CD4-positive, alpha-beta T cell treated with Interleukin-17A for 4 hours (primary cell): ENCODE data around the gene C10orf143.
"Not testable (repeated sequence)": the region's sequence is repeated elsewhere in the genome, so short reads cannot be mapped to it uniquely, and the experiment has no call there.

Experiments used
- DNase-seq: peaks from one replicate; pipeline ENCODE4 v3.0.0-alpha.2; 2020; ENCODE audit warnings: mixed read lengths

The C10orf143 gene

GRCh38 chr10:130027716-130028464, 82.7 kb downstream of the C10orf143 start:
- DNase-seq, result no peak

GRCh38 chr10:130026670-130027456, 83.8 kb downstream of the C10orf143 start:
- DNase-seq, result no peak

GRCh38 chr10:130025811-130026485, 84.7 kb downstream of the C10orf143 start:
- DNase-seq, result no peak

- no peak for DNase-seq
Measured at GRCh38 chr10:130025326-130025725, 85.3 kb downstream of the C10orf143 start.

GRCh38 chr10:130024779-130025325, 85.8 kb downstream of the C10orf143 start:
- no peak for DNase-seq

- not testable (repeated sequence) for DNase-seq
Measured at GRCh38 chr10:130024326-130024725, 86.3 kb downstream of the C10orf143 start.

- DNase-seq, result no peak
Measured at GRCh38 chr10:130023454-130024230, 87.0 kb downstream of the C10orf143 start.

GRCh38 chr10:130022511-130023299, 87.9 kb downstream of the C10orf143 start:
- no peak for DNase-seq

GRCh38 chr10:130022086-130022485, 88.5 kb downstream of the C10orf143 start:
- no peak for DNase-seq

- no peak for DNase-seq
Measured at GRCh38 chr10:130021383-130021950, 89.2 kb downstream of the C10orf143 start.

- DNase-seq, result no peak
Measured at GRCh38 chr10:130020651-130021382, 89.8 kb downstream of the C10orf143 start.

- DNase-seq, result no peak
Measured at GRCh38 chr10:130018730-130019185, 91.9 kb downstream of the C10orf143 start.

GRCh38 chr10:130018265-130018664, 92.4 kb downstream of the C10orf143 start:
- DNase-seq, result no peak

- DNase-seq, result no peak
Measured at GRCh38 chr10:130017631-130018022, 93.0 kb downstream of the C10orf143 start.

- no peak for DNase-seq
Measured at GRCh38 chr10:130016993-130017630, 93.5 kb downstream of the C10orf143 start.

- DNase-seq, result no peak
Measured at GRCh38 chr10:130016095-130016494, 94.5 kb downstream of the C10orf143 start.

GRCh38 chr10:130015075-130015695, 95.4 kb downstream of the C10orf143 start:
- no peak for DNase-seq

- DNase-seq, result no peak
Measured at GRCh38 chr10:130014263-130015074, 96.2 kb downstream of the C10orf143 start.
